PFSK-1 (cell line): Measurements from ENCODE around the gene CDYL.

Source experiments
- FOXP2 ChIP-seq: optimal IDR thresholded peaks from 2 replicates; pipeline ENCODE3; 2011; ENCODE audit warnings: borderline replicate concordance, control low read depth, inconsistent platforms; ENCODE audit not compliant: insufficient read depth; ENCODE audit errors: extremely low read length, extremely low read depth
- POLR2AphosphoS5 ChIP-seq: IDR thresholded peaks from 2 replicates; pipeline ENCODE4 v1.6.1; 2012; ENCODE audit warnings: low read depth, mild to moderate bottlenecking, control low read depth, low read length, moderate library complexity
- TAF1 ChIP-seq: IDR thresholded peaks from 2 replicates; pipeline ENCODE4 v1.6.1; 2012; ENCODE audit warnings: low read length, control low read depth, borderline replicate concordance; ENCODE audit not compliant: insufficient read depth
- TF ChIP-seq, protein P1 (sequence below), 2 experiments: IDR thresholded peaks; 2 replicates each; pipeline versions ENCODE4 v1.6.1 to v1.8.0; 2011 to 2012; ENCODE audit warnings: low read depth in 2 of 2, low read length in 2 of 2, control low read depth in 1 of 2, inconsistent platforms in 1 of 2, mild to moderate bottlenecking in 1 of 2, moderate library complexity in 1 of 2; ENCODE audit not compliant: insufficient read depth in 1 of 2

DNA sequence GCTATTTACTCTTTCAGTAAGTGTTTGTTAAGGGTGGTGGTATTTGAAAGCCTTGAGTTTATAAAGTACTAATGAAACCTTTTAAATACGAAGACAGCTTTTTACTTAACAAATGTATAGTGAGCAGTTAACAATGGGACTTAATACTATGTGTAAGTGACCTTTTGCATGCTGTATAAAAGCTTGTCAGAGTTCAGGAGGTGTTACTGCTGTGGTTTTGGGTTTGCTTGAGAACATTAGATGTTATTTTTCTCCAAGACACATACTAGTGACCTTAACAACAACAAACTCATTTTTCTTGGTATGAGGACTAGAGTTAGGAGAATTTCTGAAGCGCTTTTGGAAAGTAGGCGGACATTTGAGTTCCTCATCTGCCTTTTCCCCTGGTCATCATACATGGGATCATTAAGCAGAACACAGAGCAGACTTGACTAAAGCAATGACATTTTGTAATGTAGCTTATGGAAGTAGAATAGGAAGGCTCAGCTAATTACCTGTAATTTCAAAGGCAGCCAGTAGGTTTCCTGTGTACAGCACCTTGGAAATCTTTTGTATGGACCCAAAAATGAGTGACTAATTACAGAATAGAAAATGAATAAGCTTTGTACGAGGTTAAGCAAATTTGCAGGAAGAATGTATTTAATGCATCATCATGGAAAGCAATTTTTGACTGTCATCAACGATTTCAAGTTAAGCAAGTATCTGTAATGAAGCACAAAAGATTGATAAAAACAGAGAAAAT is 14.1 kb downstream of the CDYL start:
- TF ChIP-seq POLR2AphosphoS5 (no peak), TAF1 (no peak), FOXP2 (no peak)
- TF ChIP-seq, protein P1, sequence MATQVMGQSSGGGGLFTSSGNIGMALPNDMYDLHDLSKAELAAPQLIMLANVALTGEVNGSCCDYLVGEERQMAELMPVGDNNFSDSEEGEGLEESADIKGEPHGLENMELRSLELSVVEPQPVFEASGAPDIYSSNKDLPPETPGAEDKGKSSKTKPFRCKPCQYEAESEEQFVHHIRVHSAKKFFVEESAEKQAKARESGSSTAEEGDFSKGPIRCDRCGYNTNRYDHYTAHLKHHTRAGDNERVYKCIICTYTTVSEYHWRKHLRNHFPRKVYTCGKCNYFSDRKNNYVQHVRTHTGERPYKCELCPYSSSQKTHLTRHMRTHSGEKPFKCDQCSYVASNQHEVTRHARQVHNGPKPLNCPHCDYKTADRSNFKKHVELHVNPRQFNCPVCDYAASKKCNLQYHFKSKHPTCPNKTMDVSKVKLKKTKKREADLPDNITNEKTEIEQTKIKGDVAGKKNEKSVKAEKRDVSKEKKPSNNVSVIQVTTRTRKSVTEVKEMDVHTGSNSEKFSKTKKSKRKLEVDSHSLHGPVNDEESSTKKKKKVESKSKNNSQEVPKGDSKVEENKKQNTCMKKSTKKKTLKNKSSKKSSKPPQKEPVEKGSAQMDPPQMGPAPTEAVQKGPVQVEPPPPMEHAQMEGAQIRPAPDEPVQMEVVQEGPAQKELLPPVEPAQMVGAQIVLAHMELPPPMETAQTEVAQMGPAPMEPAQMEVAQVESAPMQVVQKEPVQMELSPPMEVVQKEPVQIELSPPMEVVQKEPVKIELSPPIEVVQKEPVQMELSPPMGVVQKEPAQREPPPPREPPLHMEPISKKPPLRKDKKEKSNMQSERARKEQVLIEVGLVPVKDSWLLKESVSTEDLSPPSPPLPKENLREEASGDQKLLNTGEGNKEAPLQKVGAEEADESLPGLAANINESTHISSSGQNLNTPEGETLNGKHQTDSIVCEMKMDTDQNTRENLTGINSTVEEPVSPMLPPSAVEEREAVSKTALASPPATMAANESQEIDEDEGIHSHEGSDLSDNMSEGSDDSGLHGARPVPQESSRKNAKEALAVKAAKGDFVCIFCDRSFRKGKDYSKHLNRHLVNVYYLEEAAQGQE (IDR thresholded peaks at IDR 0.05; ENCODE audit: insufficient read depth in 1 of 2, low read depth in 2 of 2, low read length in 2 of 2): no peak
